Uterus (tissue), 2 donors: Measurements from ENCODE around the gene PCP4L1.

Source experiments
- POLR2A ChIP-seq, 2 donors: fragments of 450-650 bp; IDR thresholded peaks; one replicate each; pipeline ENCODE4 v1.6.1; 2016; ENCODE audit warnings: antibody characterized with exemption in 2 of 2, mild to moderate bottlenecking in 1 of 2, moderate library complexity in 1 of 2
- TF ChIP-seq, protein P1 (sequence below), 4 experiments: fragments of 200-600 bp in 2 of 4; fragments of 450-650 bp in 2 of 4; sonication (generic) in 2 of 4; IDR thresholded peaks; one replicate each; pipeline ENCODE4 v1.5.1; 2016 to 2019; ENCODE audit warnings: antibody characterized with exemption in 4 of 4, mild to moderate bottlenecking in 2 of 4, moderate library complexity in 1 of 4

DNA sequence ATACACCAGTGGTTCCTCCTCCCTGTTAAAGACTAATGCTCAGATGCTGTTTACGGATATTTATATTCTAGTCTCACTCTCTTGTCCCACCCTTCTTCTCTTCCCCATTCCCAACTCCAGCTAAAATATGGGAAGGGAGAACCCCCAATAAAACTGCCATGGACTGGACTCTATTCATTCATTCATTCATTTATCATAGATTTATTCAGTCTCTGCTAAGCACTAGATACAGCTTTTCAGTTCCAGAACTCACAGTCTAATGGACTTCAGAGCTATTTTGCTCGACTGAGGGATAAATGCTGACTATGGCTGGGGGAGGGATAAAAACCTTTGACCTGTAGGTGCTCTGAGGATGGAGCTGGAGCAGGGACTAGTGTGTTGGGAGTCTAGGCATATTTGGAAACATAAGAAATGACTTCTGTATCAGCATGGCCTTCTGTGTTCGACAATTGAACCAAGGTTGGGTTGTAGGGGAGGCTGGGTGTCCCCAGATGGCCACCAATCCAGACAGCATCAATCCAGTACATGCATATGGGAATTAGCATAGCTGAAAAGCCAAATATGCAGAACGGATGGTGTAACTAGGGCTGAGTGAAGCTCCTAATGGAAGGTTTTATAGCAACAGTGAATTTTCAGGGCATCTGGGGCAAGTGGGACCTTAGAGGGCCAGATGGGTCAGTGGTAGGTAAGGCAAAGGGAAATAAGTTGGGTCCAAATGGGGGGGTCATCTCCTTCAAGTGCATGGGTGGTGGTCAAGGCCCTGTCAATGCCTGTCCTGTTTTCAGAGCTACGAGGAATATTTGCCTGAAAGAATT lies 39.3 kb upstream of the PCP4L1 start:
- TF ChIP-seq, protein P1, sequence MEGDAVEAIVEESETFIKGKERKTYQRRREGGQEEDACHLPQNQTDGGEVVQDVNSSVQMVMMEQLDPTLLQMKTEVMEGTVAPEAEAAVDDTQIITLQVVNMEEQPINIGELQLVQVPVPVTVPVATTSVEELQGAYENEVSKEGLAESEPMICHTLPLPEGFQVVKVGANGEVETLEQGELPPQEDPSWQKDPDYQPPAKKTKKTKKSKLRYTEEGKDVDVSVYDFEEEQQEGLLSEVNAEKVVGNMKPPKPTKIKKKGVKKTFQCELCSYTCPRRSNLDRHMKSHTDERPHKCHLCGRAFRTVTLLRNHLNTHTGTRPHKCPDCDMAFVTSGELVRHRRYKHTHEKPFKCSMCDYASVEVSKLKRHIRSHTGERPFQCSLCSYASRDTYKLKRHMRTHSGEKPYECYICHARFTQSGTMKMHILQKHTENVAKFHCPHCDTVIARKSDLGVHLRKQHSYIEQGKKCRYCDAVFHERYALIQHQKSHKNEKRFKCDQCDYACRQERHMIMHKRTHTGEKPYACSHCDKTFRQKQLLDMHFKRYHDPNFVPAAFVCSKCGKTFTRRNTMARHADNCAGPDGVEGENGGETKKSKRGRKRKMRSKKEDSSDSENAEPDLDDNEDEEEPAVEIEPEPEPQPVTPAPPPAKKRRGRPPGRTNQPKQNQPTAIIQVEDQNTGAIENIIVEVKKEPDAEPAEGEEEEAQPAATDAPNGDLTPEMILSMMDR (IDR thresholded peaks at IDR 0.05): no peak
- no peak for TF ChIP-seq POLR2A (IDR thresholded peaks at IDR 0.05)
